Thymus (tissue), 11 donors: ENCODE data around the gene FAM186B. TPM values are rescaled to one million over a fixed set of nuclear protein-coding genes. Genes with fewer than 3 reads are reported as not detected.

Source experiments
- DNase-seq, 9 donors: peaks; one replicate each; pipeline ENCODE4 v3.0.0-alpha.2; 2013; ENCODE audit warnings: low spot score in 9 of 9, low read depth in 6 of 9, missing footprints in 1 of 9
- H3K27ac ChIP-seq, 2 donors: one replicate each; pipeline ENCODE4 v1.5.1; 2013; ENCODE audit warnings: control low read depth in 1 of 2, low read depth in 1 of 2, low read length in 1 of 2, mild to moderate bottlenecking in 1 of 2, moderate library complexity in 1 of 2
- H3K27me3 ChIP-seq, 2 donors: one replicate each; pipeline ENCODE4 v1.5.1; 2013; ENCODE audit warnings: low read length in 1 of 2; ENCODE audit not compliant: control insufficient read depth in 2 of 2, insufficient read depth in 1 of 2
- H3K36me3 ChIP-seq, 2 donors: one replicate each; pipeline ENCODE4 v1.5.1; 2013; ENCODE audit warnings: low read length in 1 of 2, mild to moderate bottlenecking in 1 of 2, moderate library complexity in 1 of 2; ENCODE audit not compliant: control insufficient read depth in 2 of 2, insufficient read depth in 2 of 2
- H3K4me1 ChIP-seq, 2 donors: one replicate each; pipeline ENCODE4 v1.5.1; 2013; ENCODE audit warnings: low read length in 2 of 2; ENCODE audit not compliant: control insufficient read depth in 2 of 2, insufficient read depth in 2 of 2
- H3K4me3 ChIP-seq, 2 donors: one replicate each; pipeline ENCODE4 v1.5.1; 2013; ENCODE audit warnings: low read length in 2 of 2, control low read depth in 1 of 2, mild to moderate bottlenecking in 1 of 2
- H3K9me3 ChIP-seq, 2 donors: one replicate each; pipeline ENCODE4 v1.5.1; 2013; ENCODE audit warnings: low read length in 1 of 2, mild to moderate bottlenecking in 1 of 2; ENCODE audit not compliant: control insufficient read depth in 2 of 2, insufficient read depth in 1 of 2
- WGBS: extraction: QIAGEN DNeasy Blood & Tissue Kit; methylation state at CpG from one replicate; pipeline ENCODE4 v1.1.7; 2013; 5-methylcytosine and 5-hydroxymethylcytosine counted together
- polyA plus RNA-seq: library from polyadenylated mRNA; stranded (reverse); fragments of 200-250 nt; gene quantifications from one replicate; pipeline ENCODE4 v1.2.3, GENCODE V29; 2013
- total RNA-seq: library from RNA; stranded (reverse); fragments of 120-200 nt; gene quantifications from one replicate; pipeline ENCODE4 v1.2.4, GENCODE V29; 2013
- donor health status: healthy.

The FAM186B gene
- total and polyA plus RNA-seq, 2 donors: 0.09 TPM

- 18% methylated on average over 47 of the region's 47 CpGs for WGBS
These were observed 65.8 kb downstream of the FAM186B start for GRCh38 chr12:49539406-49540228.

GRCh38 chr12:49538510-49539403 is 66.7 kb downstream of the FAM186B start, which contains the start of gene KCNH3:
Gene KCNH3 (plus strand): TSS chr12:49539030. CDS start chr12:49539417, 387 bp downstream.
- WGBS: 1% methylated on average over 107 of the region's 107 CpGs
- Histone ChIP-seq H3K27ac (no peak within 1 kb of the TSS), H3K27me3 (peaks cover 47 to 92% of the 10 kb centered on the region in 2 donors), H3K4me1 (peaks cover 13 to 38% of the 10 kb centered on the region in 2 donors), H3K4me3 (peak within 1 kb of the TSS; percentile 32 to 67), H3K9me3 (peaks cover 0 to 3% of the 10 kb centered on the region in 2 donors), H3K36me3 (no peaks in the 10 kb centered on the region)
- peak; percentile 62 to 94 (median 82) for DNase-seq

More at GRCh38 chr12:49539406-49540228, 65.8 kb downstream of the FAM186B start:
- H3K27me3 ChIP-seq: peaks cover 47 to 97% of the 10 kb centered on the region in 2 donors
- peaks cover 0 to 4% of the 10 kb centered on the region in 2 donors for H3K9me3 ChIP-seq
- no peaks in the 10 kb centered on the region for H3K36me3 ChIP-seq
- no peak overlapping the region for H3K27ac ChIP-seq
- peak overlapping the region in 1 of 2 donors; percentile 67 for H3K4me3 ChIP-seq
- H3K4me1 ChIP-seq: peaks cover 13 to 45% of the 10 kb centered on the region in 2 donors
- no peak for DNase-seq

GRCh38 chr12:49537752-49538509 is 67.5 kb downstream of the FAM186B start:
- Histone ChIP-seq H3K27ac (no peak overlapping the region), H3K27me3 (peaks cover 44 to 85% of the 10 kb centered on the region in 2 donors), H3K4me1 (peaks cover 13 to 30% of the 10 kb centered on the region in 2 donors), H3K36me3 (no peaks in the 10 kb centered on the region), H3K9me3 (peaks cover 0 to 3% of the 10 kb centered on the region in 2 donors), H3K4me3 (peak overlapping the region; percentile 32 to 67)
- 2% methylated on average over 61 of the region's 61 CpGs for WGBS
- peak in 1 of 9 donors; percentile 31 for DNase-seq

Other genes starting within 250 kb of the FAM186B start
- gene SPATS2, start 238.2 kb downstream of the FAM186B start, total RNA-seq: 14.2 TPM
- 15.3 TPM for gene SPATS2, start 238.2 kb downstream of the FAM186B start, polyA plus RNA-seq
- 1.4 TPM for gene KCNH3, start 66.6 kb downstream of the FAM186B start, total RNA-seq
- gene KCNH3, start 66.6 kb downstream of the FAM186B start, polyA plus RNA-seq: 3.3 TPM
- 52.6 TPM for gene MCRS1, start 37.5 kb downstream of the FAM186B start, total RNA-seq
- gene MCRS1, start 37.5 kb downstream of the FAM186B start, polyA plus RNA-seq: 65.5 TPM
- gene PRPF40B, start 17.9 kb upstream of the FAM186B start, total RNA-seq: 4.9 TPM
- gene PRPF40B, start 17.9 kb upstream of the FAM186B start, polyA plus RNA-seq: 16.6 TPM
- gene FMNL3, start 101.8 kb upstream of the FAM186B start, total RNA-seq: 26.1 TPM
- gene FMNL3, start 101.8 kb upstream of the FAM186B start, polyA plus RNA-seq: 9.8 TPM
- 254 TPM for gene TMBIM6, start 135.9 kb upstream of the FAM186B start, total RNA-seq
- gene TMBIM6, start 135.9 kb upstream of the FAM186B start, polyA plus RNA-seq: 161 TPM
- 5.6 TPM for gene NCKAP5L, start 222.8 kb upstream of the FAM186B start, total RNA-seq
- 17.5 TPM for gene NCKAP5L, start 222.8 kb upstream of the FAM186B start, polyA plus RNA-seq
- 5.2 TPM for gene BCDIN3D, start 237.5 kb upstream of the FAM186B start, total RNA-seq
- 7.0 TPM for gene BCDIN3D, start 237.5 kb upstream of the FAM186B start, polyA plus RNA-seq